ENCODE measurements around the gene ZSCAN5B.

DNA sequence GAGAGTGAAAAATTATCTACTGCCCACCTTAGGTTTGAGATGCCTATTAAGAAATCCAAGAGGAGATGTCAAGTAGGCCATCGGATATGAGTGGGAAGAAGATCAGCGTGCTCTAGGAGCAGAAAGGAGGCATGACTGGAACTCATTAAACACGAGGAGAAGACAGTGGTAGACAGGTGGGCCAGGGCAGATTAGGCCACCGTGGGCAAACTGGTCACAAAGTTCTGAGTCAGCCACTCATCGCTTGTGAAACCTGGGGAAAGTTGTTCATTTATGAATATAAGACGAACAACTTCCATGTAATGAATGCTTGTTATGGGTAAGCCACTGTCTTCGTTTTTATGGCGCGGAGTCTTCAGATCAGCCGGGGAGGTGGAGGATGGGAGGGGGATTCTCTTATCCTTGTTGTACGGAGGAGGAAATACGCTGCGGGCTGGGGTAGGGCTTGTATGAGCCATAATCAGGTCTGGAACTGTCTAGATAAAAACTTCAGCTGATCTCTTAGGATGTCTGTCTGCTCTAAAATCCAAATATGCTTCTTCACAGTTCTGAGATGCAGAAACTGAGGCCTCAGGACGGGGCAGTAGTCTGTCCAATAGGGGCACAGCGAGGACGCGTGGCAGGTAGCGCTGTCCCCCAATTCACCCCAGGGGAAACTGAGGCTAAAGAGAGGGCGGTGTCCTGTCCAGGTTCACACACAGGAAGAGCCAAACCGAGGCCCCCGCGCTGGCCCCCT lies 57.6 kb downstream of the ZSCAN5B start:
- TF ChIP-seq TAF1 (IDR thresholded peaks at IDR 0.05; ENCODE audit: borderline replicate concordance, low read depth, low read length) (no peak), POLR2A (IDR thresholded peaks at IDR 0.05; ENCODE audit: low read depth, low read length) (no peak)

All from GM12892 (cell line).